ENCODE data around the gene PUS7.
"Not testable (repeated sequence)": the region's sequence is repeated elsewhere in the genome, so short reads cannot be mapped to it uniquely, and the experiment has no call there.

DNA sequence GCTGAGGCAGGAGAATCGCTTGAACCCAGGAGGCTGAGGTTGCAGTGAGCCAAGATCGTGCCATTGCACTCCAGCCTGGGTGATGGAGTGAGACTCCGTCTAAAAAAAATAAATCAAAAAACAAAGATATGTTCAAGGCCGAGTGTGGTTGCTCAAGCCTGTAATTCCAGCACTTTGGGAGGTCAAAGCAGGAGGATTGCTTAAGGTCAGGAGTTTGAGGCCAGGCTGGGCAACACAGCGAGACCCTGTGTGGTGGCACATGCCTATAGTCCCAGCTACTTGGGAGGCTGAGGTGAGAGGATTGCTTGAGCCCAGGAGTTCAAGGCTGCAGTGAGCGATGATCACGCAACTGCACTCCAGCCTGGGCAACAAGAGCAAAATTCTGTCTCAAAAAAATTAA lies 1.5 kb downstream of the PUS7 start:
- TF ChIP-seq, protein P1, sequence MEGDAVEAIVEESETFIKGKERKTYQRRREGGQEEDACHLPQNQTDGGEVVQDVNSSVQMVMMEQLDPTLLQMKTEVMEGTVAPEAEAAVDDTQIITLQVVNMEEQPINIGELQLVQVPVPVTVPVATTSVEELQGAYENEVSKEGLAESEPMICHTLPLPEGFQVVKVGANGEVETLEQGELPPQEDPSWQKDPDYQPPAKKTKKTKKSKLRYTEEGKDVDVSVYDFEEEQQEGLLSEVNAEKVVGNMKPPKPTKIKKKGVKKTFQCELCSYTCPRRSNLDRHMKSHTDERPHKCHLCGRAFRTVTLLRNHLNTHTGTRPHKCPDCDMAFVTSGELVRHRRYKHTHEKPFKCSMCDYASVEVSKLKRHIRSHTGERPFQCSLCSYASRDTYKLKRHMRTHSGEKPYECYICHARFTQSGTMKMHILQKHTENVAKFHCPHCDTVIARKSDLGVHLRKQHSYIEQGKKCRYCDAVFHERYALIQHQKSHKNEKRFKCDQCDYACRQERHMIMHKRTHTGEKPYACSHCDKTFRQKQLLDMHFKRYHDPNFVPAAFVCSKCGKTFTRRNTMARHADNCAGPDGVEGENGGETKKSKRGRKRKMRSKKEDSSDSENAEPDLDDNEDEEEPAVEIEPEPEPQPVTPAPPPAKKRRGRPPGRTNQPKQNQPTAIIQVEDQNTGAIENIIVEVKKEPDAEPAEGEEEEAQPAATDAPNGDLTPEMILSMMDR (IDR thresholded peaks at IDR 0.05), result not testable (repeated sequence)
- not testable (repeated sequence) for TF ChIP-seq POLR2A, POLR2AphosphoS5 (IDR thresholded peaks at IDR 0.05)

Measured in prostate gland (tissue), 2 donors.